Progenitor cell of endocrine pancreas (in vitro differentiated cells): ENCODE data around the gene RGS8. TPM values are rescaled to one million over a fixed set of nuclear protein-coding genes. Genes with fewer than 3 reads are reported as not detected.
A peak's percentile ranks its signal among the peaks of the same experiment; 100 is the strongest.

Source experiments
- DNase-seq: peaks from one replicate; pipeline ENCODE4 v3.0.0; 2021; ENCODE audit warnings: low spot score; ENCODE audit not compliant: unreplicated experiment
- H3K27ac Mint-ChIP-seq: 2 replicates; pipeline ENCODE4 v1.8.0; 2021; ENCODE audit warnings: mild to moderate bottlenecking, moderate library complexity, mixed read lengths
- H3K27me3 Mint-ChIP-seq: 2 replicates; pipeline ENCODE4 v1.8.0; 2021; ENCODE audit warnings: mixed read lengths
- H3K36me3 Mint-ChIP-seq: 2 replicates; pipeline ENCODE4 v1.8.0; 2022; ENCODE audit warnings: mixed read lengths; ENCODE audit not compliant: insufficient read depth
- H3K4me1 Mint-ChIP-seq: 2 replicates; pipeline ENCODE4 v1.8.0; 2021; ENCODE audit warnings: low read depth, mixed read lengths
- H3K4me3 Mint-ChIP-seq: 2 replicates; pipeline ENCODE4 v1.8.0; 2021; ENCODE audit warnings: low read depth, mild to moderate bottlenecking, moderate library complexity, mixed read lengths
- H3K9me3 Mint-ChIP-seq: 2 replicates; pipeline ENCODE4 v1.8.0; 2021; ENCODE audit warnings: low read depth, mixed read lengths
- CTCF ChIP-seq: fragments of 200-600 bp; sonication (generic); IDR thresholded peaks from one replicate; pipeline ENCODE4 v1.5.0; 2021; ENCODE audit warnings: antibody characterized with exemption, mild to moderate bottlenecking; ENCODE audit not compliant: unreplicated experiment
- total RNA-seq: library from RNA; stranded (reverse); gene quantifications from 2 replicates; pipeline ENCODE4 v1.2.1, GENCODE V29; 2021

The RGS8 gene
- total RNA-seq, 1 donor from 2014 or later = 0.05 TPM

GRCh38 chr1:182649041-182649440 lies 35.3 kb downstream of the RGS8 start:
- no peak for DNase-seq
- no peak for TF ChIP-seq CTCF
- no peaks in the 10 kb centered on the region for H3K36me3 Mint-ChIP-seq

GRCh38 chr1:182646739-182647138 lies 37.6 kb downstream of the RGS8 start:
- no peaks in the 10 kb centered on the region for H3K27me3 Mint-ChIP-seq
- H3K4me3 Mint-ChIP-seq = no peak overlapping the region
- H3K27ac Mint-ChIP-seq = peak overlapping the region; percentile 23
- H3K36me3 Mint-ChIP-seq = no peaks in the 10 kb centered on the region
- DNase-seq = no peak
- H3K4me1 Mint-ChIP-seq = peaks cover 2% of the 10 kb centered on the region
- no peak for TF ChIP-seq CTCF
- no peaks in the 10 kb centered on the region for H3K9me3 Mint-ChIP-seq

More at GRCh38 chr1:182649041-182649440, 35.3 kb downstream of the RGS8 start:
- no peak overlapping the region for H3K4me3 Mint-ChIP-seq
- no peaks in the 10 kb centered on the region for H3K9me3 Mint-ChIP-seq
- no peaks in the 10 kb centered on the region for H3K27me3 Mint-ChIP-seq
- H3K4me1 Mint-ChIP-seq = peaks cover 2% of the 10 kb centered on the region
- H3K27ac Mint-ChIP-seq = no peak overlapping the region

- Mint-ChIP-seq H3K4me3 (no peak overlapping the region), H3K27ac (no peak overlapping the region), H3K9me3 (no peaks in the 10 kb centered on the region), H3K36me3 (no peaks in the 10 kb centered on the region), H3K27me3 (no peaks in the 10 kb centered on the region), H3K4me1 (peaks cover 2% of the 10 kb centered on the region)
- no peak for DNase-seq
- no peak for TF ChIP-seq CTCF
Observed at GRCh38 chr1:182644886-182645285, 39.5 kb downstream of the RGS8 start.

DNA sequence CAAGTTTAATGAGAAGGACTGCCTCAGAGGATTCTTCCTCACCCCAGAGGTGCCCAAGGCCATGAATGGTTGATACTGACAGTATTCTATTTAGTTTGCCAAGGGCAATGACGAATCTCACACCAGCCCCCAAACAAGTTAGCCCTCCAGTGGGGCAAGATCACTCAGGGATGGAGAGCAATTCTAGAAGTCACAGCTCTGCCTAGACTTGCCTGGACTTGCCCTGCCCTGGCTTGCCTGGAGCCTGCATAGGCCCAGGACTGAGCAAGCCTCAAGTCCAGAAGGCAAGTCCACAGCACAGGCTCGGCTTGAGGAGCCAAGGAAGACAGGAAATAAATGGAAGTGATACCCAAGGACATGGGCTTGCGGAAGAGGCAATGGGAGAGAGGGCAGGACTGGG lies 40.7 kb downstream of the RGS8 start:
- H3K4me1 Mint-ChIP-seq = peaks cover 2% of the 10 kb centered on the region
- H3K36me3 Mint-ChIP-seq = no peaks in the 10 kb centered on the region
- TF ChIP-seq CTCF = no peak
- H3K9me3 Mint-ChIP-seq = no peaks in the 10 kb centered on the region
- no peak overlapping the region for H3K4me3 Mint-ChIP-seq
- no peak for DNase-seq
- H3K27ac Mint-ChIP-seq = no peak overlapping the region
- no peaks in the 10 kb centered on the region for H3K27me3 Mint-ChIP-seq

DNA sequence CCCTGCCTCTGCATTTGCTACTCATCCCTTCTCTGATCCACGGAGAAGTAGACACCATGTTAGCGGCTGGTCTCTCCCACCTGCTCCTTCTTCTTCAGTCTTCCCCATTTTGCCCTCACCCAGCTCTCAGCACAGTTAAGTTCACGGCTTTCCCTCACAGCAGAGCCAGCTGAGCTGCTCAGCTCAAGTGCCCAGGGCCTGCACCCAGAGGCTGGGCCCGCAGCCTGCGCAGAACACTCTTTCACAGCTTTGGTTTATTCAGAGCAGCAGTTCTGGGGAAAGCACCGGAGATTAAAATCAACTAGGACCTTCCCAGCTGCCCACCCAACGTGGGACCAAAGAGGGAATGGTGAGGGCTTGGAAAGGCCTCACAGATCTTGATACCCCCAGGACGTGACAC lies 41.9 kb downstream of the RGS8 start:
- no peak for DNase-seq
- Mint-ChIP-seq H3K27me3 (no peaks in the 10 kb centered on the region), H3K36me3 (no peaks in the 10 kb centered on the region), H3K27ac (no peak overlapping the region), H3K4me3 (no peak overlapping the region), H3K9me3 (no peaks in the 10 kb centered on the region), H3K4me1 (peaks cover 2% of the 10 kb centered on the region)
- no peak for TF ChIP-seq CTCF
